HepG2 (cell line): ENCODE results near the gene ADIPOR2. TPM values are rescaled to one million over a fixed set of nuclear protein-coding genes. Genes with fewer than 3 reads are reported as not detected.

ENCODE experiments used
- DMAP1 ChIP-seq: IDR thresholded peaks from 2 replicates; pipeline ENCODE4 v1.6.1; 2016
- ESRRA ChIP-seq: sonication (generic); formaldehyde crosslinking; IDR thresholded peaks from 2 replicates; pipeline ENCODE4 v1.5.1; 2020; ENCODE audit warnings: mild to moderate bottlenecking, low read depth, missing genetic modification reagents
- ETV5 ChIP-seq: IDR thresholded peaks from 2 replicates; pipeline ENCODE4 v1.6.1; 2018; ENCODE audit warnings: missing biosample characterization, missing genetic modification reagents, inconsistent platforms, borderline replicate concordance
- KLF6 ChIP-seq: IDR thresholded peaks from 2 replicates; pipeline ENCODE4 v1.8.0; 2016; ENCODE audit warnings: missing biosample characterization, missing genetic modification reagents
- NCOA1 ChIP-seq: sonication (generic); formaldehyde crosslinking; IDR thresholded peaks from 2 replicates; pipeline ENCODE4 v1.9.0; 2021; ENCODE audit warnings: missing genetic modification reagents
- NFYC ChIP-seq: IDR thresholded peaks from 2 replicates; pipeline ENCODE4 v1.6.1; 2016; ENCODE audit warnings: missing genetic modification reagents, missing compliant biosample characterization
- RNF2 ChIP-seq: fragments of 450-650 bp; conservative IDR thresholded peaks from 2 replicates; pipeline ENCODE4 v1.6.1; 2016; ENCODE audit warnings: low read depth
- SP5 ChIP-seq: IDR thresholded peaks from 2 replicates; pipeline ENCODE4 v1.6.1; 2016; ENCODE audit warnings: low read depth, borderline replicate concordance
- TOPORS ChIP-seq: sonication (generic); formaldehyde crosslinking; IDR thresholded peaks from 2 replicates; pipeline ENCODE4 v1.8.0; 2023; ENCODE audit warnings: mild to moderate bottlenecking, missing genetic modification reagents
- ZBTB20 ChIP-seq: sonication (generic); formaldehyde crosslinking; IDR thresholded peaks from 2 replicates; pipeline ENCODE4 v1.8.1; 2023; ENCODE audit warnings: missing genetic modification reagents, low read depth, mild to moderate bottlenecking, borderline replicate concordance
- ZFP1 ChIP-seq: IDR thresholded peaks from 2 replicates; pipeline ENCODE4 v1.6.1; 2016
- ZNF143 ChIP-seq: sonication (generic); formaldehyde crosslinking; IDR thresholded peaks from 2 replicates; pipeline ENCODE4 v1.4.0; 2020; ENCODE audit warnings: missing genetic modification reagents
- ZNF180 ChIP-seq: sonication (generic); formaldehyde crosslinking; IDR thresholded peaks from 2 replicates; pipeline ENCODE4 v1.4.0; 2020; ENCODE audit warnings: low read depth, missing genetic modification reagents, borderline replicate concordance
- ZNF362 ChIP-seq: sonication (generic); formaldehyde crosslinking; IDR thresholded peaks from 2 replicates; pipeline ENCODE4 v1.4.0; 2020; ENCODE audit warnings: missing genetic modification reagents, mild to moderate bottlenecking, borderline replicate concordance
- ZNF432 ChIP-seq: sonication (generic); formaldehyde crosslinking; IDR thresholded peaks from 2 replicates; pipeline ENCODE4 v1.5.0; 2020; ENCODE audit warnings: missing genetic modification reagents, mild to moderate bottlenecking, borderline replicate concordance
- ZNF460 ChIP-seq: sonication (generic); formaldehyde crosslinking; IDR thresholded peaks from 2 replicates; pipeline ENCODE4 v1.5.1; 2020; ENCODE audit warnings: missing genetic modification reagents, mild to moderate bottlenecking, borderline replicate concordance
- ZNF576 ChIP-seq: sonication (generic); formaldehyde crosslinking; IDR thresholded peaks from 2 replicates; pipeline ENCODE4 v1.4.0; 2020; ENCODE audit warnings: mild to moderate bottlenecking, missing genetic modification reagents
- ZNF720 ChIP-seq: sonication (generic); formaldehyde crosslinking; IDR thresholded peaks from 2 replicates; pipeline ENCODE4 v1.4.0; 2020; ENCODE audit warnings: missing genetic modification reagents
- ZNF773 ChIP-seq: sonication (generic); formaldehyde crosslinking; IDR thresholded peaks from 2 replicates; pipeline ENCODE4 v1.4.0; 2020; ENCODE audit warnings: missing genetic modification reagents, borderline replicate concordance
- ZNF800 ChIP-seq: sonication (generic); formaldehyde crosslinking; IDR thresholded peaks from 2 replicates; pipeline ENCODE4 v1.4.0; 2020; ENCODE audit warnings: missing genetic modification reagents
- ZNF879 ChIP-seq: sonication (generic); formaldehyde crosslinking; IDR thresholded peaks from 2 replicates; pipeline ENCODE4 v1.8.1; 2023; ENCODE audit warnings: missing genetic modification reagents
- polyA plus RNA-seq, 8 experiments: library from polyadenylated mRNA; depleted of rRNA in 3 of 8; stranded (reverse) in 7 of 8; unstranded in 1 of 8; fragments of >200 nt; fragmentation: Illumina TruSeq in 4 of 8; extraction: Trizol in 4 of 8; gene quantifications; 2 replicates each; pipeline versions ENCODE4 v1.2.1 to v1.2.3, GENCODE V29; 2011 to 2016; ENCODE audit warnings: low read depth in 4 of 8, missing spikeins in 1 of 8, mixed read lengths in 1 of 8; ENCODE audit not compliant: insufficient read depth in 1 of 8
- total RNA-seq, 5 experiments: library from RNA; depleted of rRNA; stranded (reverse); fragments of >200 nt; fragmentation: Illumina TruSeq; extraction: Trizol; gene quantifications; 2 replicates each; pipeline ENCODE4 v1.2.3, GENCODE V29; 2016; ENCODE audit warnings: low read depth in 1 of 5
- TF ChIP-seq, protein P1 (sequence below): sonication (generic); formaldehyde crosslinking; IDR thresholded peaks from 2 replicates; pipeline ENCODE4 v1.5.0; 2020; ENCODE audit warnings: missing genetic modification reagents
- TF ChIP-seq, protein P2 (sequence below): sonication (generic); formaldehyde crosslinking; IDR thresholded peaks from 2 replicates; pipeline ENCODE4 v1.4.0; 2020; ENCODE audit warnings: missing genetic modification reagents

Gene ADIPOR2
- total and polyA plus RNA-seq, 2 of the 13 experiments (the other 11 are each of a cell fraction or from before 2014, with no cell fraction given): 35.2 to 52.2 TPM

DNA sequence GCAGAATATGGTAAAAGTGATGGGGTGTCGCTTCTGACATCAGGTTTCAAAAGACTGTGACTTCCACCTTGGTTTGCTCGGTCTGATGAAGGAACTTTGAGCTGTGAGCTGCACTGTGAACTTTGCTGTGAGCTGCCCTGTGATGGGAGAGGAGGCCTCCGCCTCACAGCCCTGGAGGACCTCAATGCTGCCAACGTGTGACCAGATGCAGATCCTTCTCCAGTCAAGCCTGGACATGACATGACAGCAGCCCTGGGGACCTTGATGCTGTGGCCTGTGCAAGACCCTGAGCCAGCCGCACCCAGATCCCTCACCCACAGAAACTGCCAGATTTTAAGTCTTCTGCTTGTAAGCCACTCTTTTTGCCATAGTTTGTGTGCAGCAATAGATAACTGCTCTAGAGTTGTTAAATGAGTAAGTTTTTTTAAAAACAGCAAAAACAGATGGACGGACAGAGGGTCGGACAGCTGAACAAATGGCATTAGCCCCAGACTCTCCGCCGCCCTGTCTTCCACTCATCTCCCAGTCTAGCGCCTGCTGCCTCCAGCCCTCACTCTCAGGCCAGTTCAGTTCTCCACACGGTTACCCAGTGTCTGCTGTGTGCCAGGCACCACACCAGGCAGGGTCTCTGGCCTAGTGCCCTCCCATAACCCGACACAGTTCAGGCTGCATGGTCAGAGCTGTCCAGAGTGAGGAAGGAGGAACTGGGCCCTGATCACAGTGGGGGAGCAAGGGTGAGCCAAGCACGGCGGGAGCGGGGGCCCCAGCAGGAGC lies 116.4 kb downstream of the ADIPOR2 start (continued):
- TF ChIP-seq KLF6 (CRISPR knock-in tag) (no peak), TOPORS (CRISPR knock-in tag) (no peak), ZNF432 (CRISPR knock-in tag) (no peak), ZNF180 (no peak), ZNF460 (CRISPR knock-in tag) (no peak), DMAP1 (CRISPR knock-in tag) (no peak), ESRRA (CRISPR knock-in tag) (0 out of 2 replicates have a peak, but pooled peaks have one; percentile 48), ZNF362 (CRISPR knock-in tag) (no peak), ETV5 (peak; percentile 15; the same call in 1 of the 2 replicates), ZNF576 (CRISPR knock-in tag) (no peak), ZNF800 (CRISPR knock-in tag) (no peak), NCOA1 (CRISPR knock-in tag) (no peak), ZNF773 (no peak), ZFP1 (CRISPR knock-in tag) (no peak), ZBTB20 (CRISPR knock-in tag) (no peak), NFYC (CRISPR knock-in tag) (no peak), ZNF879 (CRISPR knock-in tag) (no peak), SP5 (no peak), ZNF143 (CRISPR knock-in tag) (no peak), ZNF720 (CRISPR knock-in tag) (no peak), RNF2 (no peak)
- TF ChIP-seq, protein P1, sequence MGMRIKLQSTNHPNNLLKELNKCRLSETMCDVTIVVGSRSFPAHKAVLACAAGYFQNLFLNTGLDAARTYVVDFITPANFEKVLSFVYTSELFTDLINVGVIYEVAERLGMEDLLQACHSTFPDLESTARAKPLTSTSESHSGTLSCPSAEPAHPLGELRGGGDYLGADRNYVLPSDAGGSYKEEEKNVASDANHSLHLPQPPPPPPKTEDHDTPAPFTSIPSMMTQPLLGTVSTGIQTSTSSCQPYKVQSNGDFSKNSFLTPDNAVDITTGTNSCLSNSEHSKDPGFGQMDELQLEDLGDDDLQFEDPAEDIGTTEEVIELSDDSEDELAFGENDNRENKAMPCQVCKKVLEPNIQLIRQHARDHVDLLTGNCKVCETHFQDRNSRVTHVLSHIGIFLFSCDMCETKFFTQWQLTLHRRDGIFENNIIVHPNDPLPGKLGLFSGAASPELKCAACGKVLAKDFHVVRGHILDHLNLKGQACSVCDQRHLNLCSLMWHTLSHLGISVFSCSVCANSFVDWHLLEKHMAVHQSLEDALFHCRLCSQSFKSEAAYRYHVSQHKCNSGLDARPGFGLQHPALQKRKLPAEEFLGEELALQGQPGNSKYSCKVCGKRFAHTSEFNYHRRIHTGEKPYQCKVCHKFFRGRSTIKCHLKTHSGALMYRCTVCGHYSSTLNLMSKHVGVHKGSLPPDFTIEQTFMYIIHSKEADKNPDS: no peak
- TF ChIP-seq, protein P2, sequence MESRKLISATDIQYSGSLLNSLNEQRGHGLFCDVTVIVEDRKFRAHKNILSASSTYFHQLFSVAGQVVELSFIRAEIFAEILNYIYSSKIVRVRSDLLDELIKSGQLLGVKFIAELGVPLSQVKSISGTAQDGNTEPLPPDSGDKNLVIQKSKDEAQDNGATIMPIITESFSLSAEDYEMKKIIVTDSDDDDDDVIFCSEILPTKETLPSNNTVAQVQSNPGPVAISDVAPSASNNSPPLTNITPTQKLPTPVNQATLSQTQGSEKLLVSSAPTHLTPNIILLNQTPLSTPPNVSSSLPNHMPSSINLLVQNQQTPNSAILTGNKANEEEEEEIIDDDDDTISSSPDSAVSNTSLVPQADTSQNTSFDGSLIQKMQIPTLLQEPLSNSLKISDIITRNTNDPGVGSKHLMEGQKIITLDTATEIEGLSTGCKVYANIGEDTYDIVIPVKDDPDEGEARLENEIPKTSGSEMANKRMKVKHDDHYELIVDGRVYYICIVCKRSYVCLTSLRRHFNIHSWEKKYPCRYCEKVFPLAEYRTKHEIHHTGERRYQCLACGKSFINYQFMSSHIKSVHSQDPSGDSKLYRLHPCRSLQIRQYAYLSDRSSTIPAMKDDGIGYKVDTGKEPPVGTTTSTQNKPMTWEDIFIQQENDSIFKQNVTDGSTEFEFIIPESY: no peak
